ENCODE measurements around the gene MYO3A. TPM values are rescaled to one million over a fixed set of nuclear protein-coding genes. Genes with fewer than 3 reads are reported as not detected.

MYO3A gene
- total RNA-seq, 1 experiment from 2014 or later = 0.14 TPM

DNA sequence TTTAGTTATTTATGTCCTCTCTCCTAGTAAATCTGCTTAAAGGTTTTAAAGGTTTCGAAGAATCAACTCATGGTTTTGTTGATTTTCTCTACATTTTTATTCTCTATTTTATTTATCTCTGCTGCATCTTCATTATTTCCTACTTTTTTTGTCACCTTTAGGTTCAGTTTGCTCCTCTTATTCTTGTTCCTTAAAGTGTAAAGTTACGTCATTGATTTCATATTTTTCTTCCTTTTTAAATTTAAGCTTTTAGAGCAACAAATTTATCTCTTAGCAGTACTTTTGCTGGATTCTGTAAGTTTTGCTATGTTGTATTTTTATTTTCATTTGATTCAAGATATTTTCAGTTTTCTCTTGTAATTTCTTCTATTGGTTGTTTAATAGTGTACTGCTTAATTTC is 10.7 kb downstream of the MYO3A start:
- TF ChIP-seq, protein P1, sequence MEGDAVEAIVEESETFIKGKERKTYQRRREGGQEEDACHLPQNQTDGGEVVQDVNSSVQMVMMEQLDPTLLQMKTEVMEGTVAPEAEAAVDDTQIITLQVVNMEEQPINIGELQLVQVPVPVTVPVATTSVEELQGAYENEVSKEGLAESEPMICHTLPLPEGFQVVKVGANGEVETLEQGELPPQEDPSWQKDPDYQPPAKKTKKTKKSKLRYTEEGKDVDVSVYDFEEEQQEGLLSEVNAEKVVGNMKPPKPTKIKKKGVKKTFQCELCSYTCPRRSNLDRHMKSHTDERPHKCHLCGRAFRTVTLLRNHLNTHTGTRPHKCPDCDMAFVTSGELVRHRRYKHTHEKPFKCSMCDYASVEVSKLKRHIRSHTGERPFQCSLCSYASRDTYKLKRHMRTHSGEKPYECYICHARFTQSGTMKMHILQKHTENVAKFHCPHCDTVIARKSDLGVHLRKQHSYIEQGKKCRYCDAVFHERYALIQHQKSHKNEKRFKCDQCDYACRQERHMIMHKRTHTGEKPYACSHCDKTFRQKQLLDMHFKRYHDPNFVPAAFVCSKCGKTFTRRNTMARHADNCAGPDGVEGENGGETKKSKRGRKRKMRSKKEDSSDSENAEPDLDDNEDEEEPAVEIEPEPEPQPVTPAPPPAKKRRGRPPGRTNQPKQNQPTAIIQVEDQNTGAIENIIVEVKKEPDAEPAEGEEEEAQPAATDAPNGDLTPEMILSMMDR (IDR thresholded peaks at IDR 0.05; ENCODE audit: unreplicated experiment) = no peak
- Mint-ChIP-seq H3K27ac (ENCODE audit: unreplicated experiment) (no peak overlapping the region), H3K36me3 (ENCODE audit: insufficient read depth, unreplicated experiment) (no peaks in the 10 kb centered on the region), H3K4me3 (ENCODE audit: low read depth, unreplicated experiment) (no peak overlapping the region), H3K27me3 (ENCODE audit: unreplicated experiment) (no peaks in the 10 kb centered on the region), H3K9me3 (ENCODE audit: low read depth, unreplicated experiment) (no peaks in the 10 kb centered on the region), H3K4me1 (ENCODE audit: low read depth, unreplicated experiment) (no peaks in the 10 kb centered on the region)
- CTCF ChIA-PET = no interaction called here
- DNase-seq = no peak
- intact Hi-C loops (cut with micrococcal nuclease; ENCODE audit: unreplicated experiment) = no loop called here
- BruUV-seq (replicated peaks) = no TSS peak

DNA sequence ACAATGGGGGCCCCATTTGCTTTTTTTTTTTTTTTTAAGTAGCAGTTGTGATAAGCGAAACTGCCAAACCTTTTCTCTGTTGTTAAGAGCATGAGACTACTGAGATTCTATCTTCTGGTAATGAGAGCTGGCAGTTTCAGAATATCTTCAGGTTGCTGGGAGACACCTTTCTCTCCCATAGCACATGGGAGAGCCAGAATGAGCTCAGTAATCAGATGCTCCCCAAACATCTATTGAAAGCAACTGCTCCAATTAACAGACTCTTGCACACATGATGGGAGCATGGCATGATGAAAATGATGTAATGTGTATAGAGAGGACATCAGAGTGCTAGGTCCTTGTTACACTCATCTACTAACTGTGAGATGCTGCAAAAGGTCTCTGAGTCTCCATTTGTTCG is 18.8 kb downstream of the MYO3A start:
- intact Hi-C loops (cut with micrococcal nuclease; ENCODE audit: unreplicated experiment) = no loop called here
- no peak for DNase-seq
- BruUV-seq (replicated peaks) = no TSS peak
- Mint-ChIP-seq H3K4me3 (ENCODE audit: low read depth, unreplicated experiment) (no peak overlapping the region), H3K9me3 (ENCODE audit: low read depth, unreplicated experiment) (no peaks in the 10 kb centered on the region), H3K4me1 (ENCODE audit: low read depth, unreplicated experiment) (no peaks in the 10 kb centered on the region), H3K36me3 (ENCODE audit: insufficient read depth, unreplicated experiment) (no peaks in the 10 kb centered on the region), H3K27me3 (ENCODE audit: unreplicated experiment) (no peaks in the 10 kb centered on the region), H3K27ac (ENCODE audit: unreplicated experiment) (no peak overlapping the region)
- CTCF ChIA-PET = no interaction called here
- TF ChIP-seq, protein P1 (IDR thresholded peaks at IDR 0.05; ENCODE audit: unreplicated experiment) = no peak

DNA sequence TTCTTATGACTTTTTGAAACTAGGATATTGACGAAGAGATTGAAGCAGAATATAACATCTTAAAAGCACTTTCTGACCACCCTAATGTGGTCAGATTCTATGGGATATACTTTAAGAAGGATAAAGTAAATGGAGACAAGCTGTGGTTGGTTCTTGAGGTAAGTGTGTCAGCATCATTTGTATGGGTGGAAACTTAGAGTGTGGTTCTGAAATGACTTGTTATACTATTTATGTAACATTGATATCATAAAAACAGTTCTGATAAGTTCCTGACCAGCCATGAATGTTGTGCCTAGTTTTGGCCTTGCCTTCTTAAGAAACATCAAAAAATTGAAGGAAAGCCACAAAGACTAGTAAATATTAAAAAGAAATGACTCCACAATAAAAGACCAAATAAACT is 20.8 kb downstream of the MYO3A start:
- Mint-ChIP-seq H3K9me3 (ENCODE audit: low read depth, unreplicated experiment) (peaks cover 2% of the 10 kb centered on the region), H3K27ac (ENCODE audit: unreplicated experiment) (no peak overlapping the region), H3K27me3 (ENCODE audit: unreplicated experiment) (no peaks in the 10 kb centered on the region), H3K4me3 (ENCODE audit: low read depth, unreplicated experiment) (no peak overlapping the region), H3K36me3 (ENCODE audit: insufficient read depth, unreplicated experiment) (no peaks in the 10 kb centered on the region), H3K4me1 (ENCODE audit: low read depth, unreplicated experiment) (no peaks in the 10 kb centered on the region)
- TF ChIP-seq, protein P1 (IDR thresholded peaks at IDR 0.05; ENCODE audit: unreplicated experiment) = no peak
- intact Hi-C loops (cut with micrococcal nuclease; ENCODE audit: unreplicated experiment) = no loop called here
- no TSS peak for BruUV-seq (replicated peaks)
- no peak for DNase-seq
- CTCF ChIA-PET = no interaction called here

DNA sequence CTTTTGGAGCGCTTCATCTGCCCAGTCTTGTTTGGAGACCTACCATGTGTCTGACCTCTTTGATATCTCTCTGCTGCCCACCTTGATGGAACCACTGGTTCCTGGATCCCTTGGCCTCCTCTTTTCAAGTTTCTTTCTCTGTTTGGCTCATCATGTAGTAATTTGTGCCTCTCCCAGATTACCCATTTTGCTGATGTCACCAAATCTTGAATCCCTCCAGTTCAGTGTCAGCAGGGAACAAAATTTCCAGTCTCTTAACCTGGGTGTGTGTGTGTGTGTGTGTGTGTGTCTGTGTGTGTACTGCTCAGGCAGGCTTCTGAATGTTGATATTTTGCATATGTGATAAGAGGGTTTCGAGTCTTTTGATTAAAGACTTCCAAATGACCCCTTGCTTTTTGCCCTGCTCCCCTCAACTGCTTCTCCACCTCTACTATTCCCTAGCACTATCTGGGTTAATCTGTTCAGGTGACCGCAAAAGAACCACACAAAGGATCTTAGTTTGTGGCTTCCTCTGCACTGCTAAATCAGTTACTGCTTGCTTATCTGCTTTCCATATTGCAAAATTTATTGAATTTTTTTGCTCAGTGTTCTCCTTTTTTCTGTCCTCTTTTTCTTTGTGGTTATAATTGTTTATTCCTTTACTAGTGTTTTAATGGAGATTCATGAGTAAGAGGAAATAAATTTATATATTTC is 25.7 kb downstream of the MYO3A start:
- BruUV-seq (replicated peaks) = no TSS peak
- H3K4me1 Mint-ChIP-seq (ENCODE audit: low read depth, unreplicated experiment) = no peaks in the 10 kb centered on the region
- CTCF ChIA-PET = no interaction called here
- peaks cover 2% of the 10 kb centered on the region for H3K9me3 Mint-ChIP-seq (ENCODE audit: low read depth, unreplicated experiment)
- TF ChIP-seq, protein P1 (IDR thresholded peaks at IDR 0.05; ENCODE audit: unreplicated experiment) = no peak
- intact Hi-C loops (cut with micrococcal nuclease; ENCODE audit: unreplicated experiment) = no loop called here
- H3K27me3 Mint-ChIP-seq (ENCODE audit: unreplicated experiment) = no peaks in the 10 kb centered on the region
- H3K36me3 Mint-ChIP-seq (ENCODE audit: insufficient read depth, unreplicated experiment) = no peaks in the 10 kb centered on the region
- no peak overlapping the region for H3K4me3 Mint-ChIP-seq (ENCODE audit: low read depth, unreplicated experiment)
- DNase-seq = no peak
- no peak overlapping the region for H3K27ac Mint-ChIP-seq (ENCODE audit: unreplicated experiment)

Data from Calu3 (cell line).